Parathyroid adenoma (tissue), 2 donors: Measurements from ENCODE around the gene EMD.

Experiments
- H2AFZ ChIP-seq: fragments of 300-600 bp; sonication (generic); one replicate; pipeline ENCODE4 v1.7.0; 2017; ENCODE audit warnings: antibody characterized with exemption, mild to moderate bottlenecking
- H3K27ac ChIP-seq: fragments of 300-600 bp; sonication (generic); one replicate; pipeline ENCODE4 v1.7.0; 2017
- H3K27me3 ChIP-seq: fragments of 300-600 bp; sonication (generic); one replicate; pipeline ENCODE4 v1.7.0; 2017; ENCODE audit warnings: low read length; ENCODE audit not compliant: control insufficient read depth, insufficient read depth
- H3K36me3 ChIP-seq: fragments of 300-600 bp; sonication (generic); one replicate; pipeline ENCODE4 v1.7.0; 2017; ENCODE audit warnings: low read length; ENCODE audit not compliant: control insufficient read depth, insufficient read depth
- H3K4me1 ChIP-seq: fragments of 300-600 bp; sonication (generic); one replicate; pipeline ENCODE4 v1.7.0; 2017; ENCODE audit warnings: control low read depth
- H3K4me2 ChIP-seq: fragments of 300-600 bp; sonication (generic); one replicate; pipeline ENCODE4 v1.7.0; 2017; ENCODE audit warnings: low read length
- H3K4me3 ChIP-seq: fragments of 300-600 bp; sonication (generic); one replicate; pipeline ENCODE4 v1.7.0; 2017; ENCODE audit warnings: low read depth, low read length
- H3K79me2 ChIP-seq: fragments of 300-600 bp; sonication (generic); one replicate; pipeline ENCODE4 v1.7.0; 2017; ENCODE audit warnings: control low read depth
- H3K9ac ChIP-seq: fragments of 300-600 bp; sonication (generic); one replicate; pipeline ENCODE4 v1.7.0; 2017; ENCODE audit warnings: mild to moderate bottlenecking
- H3K9me3 ChIP-seq: fragments of 300-600 bp; sonication (generic); one replicate; pipeline ENCODE4 v1.7.0; 2017; ENCODE audit warnings: low read length; ENCODE audit not compliant: control insufficient read depth
- CTCF ChIP-seq: fragments of 300-600 bp; sonication (generic); IDR thresholded peaks from one replicate; pipeline ENCODE4 v1.7.0; 2017; ENCODE audit warnings: antibody characterized with exemption, mild to moderate bottlenecking
- donor health status: primary hyperparathyroidism.

EMD gene

GRCh38 chrX:154403858-154404257 is 24.8 kb downstream of the EMD start:
- H3K9ac ChIP-seq = no peak overlapping the region
- no peaks in the 10 kb centered on the region for H3K36me3 ChIP-seq
- H3K79me2 ChIP-seq = no peaks in the 10 kb centered on the region
- no peak for TF ChIP-seq CTCF
- H2AFZ ChIP-seq = no peak overlapping the region
- H3K4me1 ChIP-seq = no peaks in the 10 kb centered on the region
- no peaks in the 10 kb centered on the region for H3K9me3 ChIP-seq
- no peaks in the 10 kb centered on the region for H3K27me3 ChIP-seq
- no peak overlapping the region for H3K4me2 ChIP-seq
- no peak overlapping the region for H3K27ac ChIP-seq
- H3K4me3 ChIP-seq = no peak overlapping the region

DNA sequence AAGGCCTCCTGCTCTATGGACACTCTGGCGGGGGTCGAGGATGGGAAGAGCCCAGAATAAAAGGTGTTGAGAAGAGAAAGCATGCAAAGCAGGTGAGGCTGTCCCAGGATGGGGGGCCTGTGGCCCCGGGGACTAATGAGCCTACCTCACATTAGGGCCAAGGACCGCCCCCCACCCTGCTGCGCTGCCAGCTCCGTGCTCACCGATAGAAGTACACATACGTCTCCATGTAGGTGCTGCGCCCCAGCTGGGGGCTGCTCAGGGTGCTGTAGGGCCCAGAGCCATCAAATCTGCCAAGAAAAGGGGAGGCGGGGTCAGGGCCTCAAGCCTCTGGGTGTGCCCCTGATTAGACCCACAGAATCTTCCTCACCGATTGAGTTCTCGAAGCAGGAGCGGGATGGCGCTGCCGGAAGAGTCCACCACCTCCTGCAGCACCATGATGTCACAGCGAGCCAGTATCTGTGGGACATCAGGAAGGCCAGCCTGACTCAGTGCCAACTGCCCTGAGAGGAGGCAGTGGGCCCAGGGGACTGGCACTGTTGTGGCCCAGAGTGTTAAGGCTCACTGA is 25.6 kb downstream of the EMD start:
- H3K36me3 ChIP-seq = no peaks in the 10 kb centered on the region

DNA sequence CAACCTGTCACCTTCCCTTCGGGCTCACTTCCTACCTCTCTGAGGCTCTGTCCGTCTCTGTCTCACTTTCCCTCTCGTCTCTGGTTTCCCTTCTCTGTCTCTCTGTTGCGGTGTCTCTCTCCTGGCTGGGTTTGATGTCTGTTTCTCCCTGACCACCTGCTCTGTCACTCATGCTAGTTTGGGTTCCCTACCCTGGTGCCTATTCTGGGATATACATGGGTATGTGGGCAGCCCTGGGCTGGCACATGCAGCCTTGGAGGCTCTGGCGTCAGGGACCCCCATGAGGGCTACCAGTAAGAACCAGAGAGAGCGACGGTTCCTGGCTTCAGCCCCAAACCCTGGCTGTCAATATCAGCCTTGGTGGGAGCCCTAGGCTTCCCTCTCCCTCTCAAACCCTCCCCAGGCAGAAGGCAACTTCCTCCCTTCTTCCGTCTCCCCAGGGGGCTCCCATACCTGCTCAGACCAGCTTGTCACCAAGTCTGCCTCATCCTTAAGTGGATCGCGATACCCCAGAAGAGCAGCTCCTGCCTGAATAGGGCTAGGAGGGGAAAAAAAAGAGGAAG is 29.6 kb downstream of the EMD start:
- H3K4me2 ChIP-seq = peak overlapping the region; percentile 12
- no peaks in the 10 kb centered on the region for H3K9me3 ChIP-seq
- no peaks in the 10 kb centered on the region for H3K79me2 ChIP-seq
- TF ChIP-seq CTCF = no peak
- peaks cover 2% of the 10 kb centered on the region for H3K4me1 ChIP-seq
- H3K9ac ChIP-seq = no peak overlapping the region
- no peak overlapping the region for H3K4me3 ChIP-seq
- H3K27me3 ChIP-seq = no peaks in the 10 kb centered on the region
- H2AFZ ChIP-seq = peak overlapping the region; percentile 90
- no peaks in the 10 kb centered on the region for H3K36me3 ChIP-seq
- peak overlapping the region; percentile 68 for H3K27ac ChIP-seq

More for the DNA sequence above, 25.6 kb downstream of the EMD start:
- no peak for TF ChIP-seq CTCF
- H3K27me3 ChIP-seq = no peaks in the 10 kb centered on the region
- H3K27ac ChIP-seq = no peak overlapping the region
- no peaks in the 10 kb centered on the region for H3K9me3 ChIP-seq
- H3K9ac ChIP-seq = no peak overlapping the region
- no peaks in the 10 kb centered on the region for H3K4me1 ChIP-seq
- H3K4me3 ChIP-seq = no peak overlapping the region
- H2AFZ ChIP-seq = no peak overlapping the region
- no peaks in the 10 kb centered on the region for H3K79me2 ChIP-seq
- no peak overlapping the region for H3K4me2 ChIP-seq

- Histone ChIP-seq H3K4me1 (peaks cover 2% of the 10 kb centered on the region), H3K9ac (no peak within 1 kb of the TSS), H3K9me3 (no peaks in the 10 kb centered on the region), H3K36me3 (no peaks in the 10 kb centered on the region), H3K27me3 (no peaks in the 10 kb centered on the region), H3K79me2 (no peaks in the 10 kb centered on the region), H3K4me3 (no peak within 1 kb of the TSS), H2AFZ (peak within 1 kb of the TSS; percentile 90), H3K27ac (peak within 1 kb of the TSS; percentile 68), H3K4me2 (peak within 1 kb of the TSS; percentile 12)
- TF ChIP-seq CTCF = no peak
These were observed 30.3 kb downstream of the EMD start, which contains the start of gene DNASE1L1 for GRCh38 chrX:154409222-154409871. Gene DNASE1L1, minus strand, starts transcription at chrX:154409254. Its CDS starts 3,686 bp downstream, at chrX:154405568.
